ENCODE measurements around the gene AGO3. TPM values are rescaled to one million over a fixed set of nuclear protein-coding genes. Genes with fewer than 3 reads are reported as not detected.

The AGO3 gene
- total and polyA plus RNA-seq, 10 of the 15 experiments (the other 5 are each of a cell fraction or from before 2014, with no cell fraction given), result 3.9 to 35.2 (median 12.5) TPM

DNA sequence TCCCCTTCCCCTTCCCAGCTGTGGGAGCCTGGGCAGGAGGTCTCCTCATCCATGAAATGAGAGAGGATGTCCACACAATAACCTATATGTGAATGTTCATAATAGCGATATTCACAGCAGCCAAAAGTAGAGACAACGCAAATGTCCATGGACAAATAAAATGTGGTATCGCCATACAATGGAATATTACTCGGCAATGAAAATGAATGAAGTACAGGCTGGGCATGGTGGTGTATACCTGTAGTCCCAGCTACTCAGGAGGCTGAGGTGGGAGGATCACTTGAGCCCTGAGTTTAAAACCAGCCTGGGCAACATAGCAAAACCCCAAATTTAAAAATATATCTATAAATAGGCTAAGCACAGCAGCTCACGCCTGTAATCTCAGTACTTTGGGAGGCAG, 170.6 kb downstream of the AGO3 start:
- no peaks in the 10 kb centered on the region for H3K4me1 ChIP-seq (ENCODE audit: control insufficient read depth, insufficient read depth, low read length)
- ChIA-PET POLR2A (no interaction called here), CTCF (interaction anchor here (1.0 to 5.4 kb wide), 6 partner anchors 18 to 268 kb away, joined by 3 to 56 read pairs (median 11); partner anchors contain the start of gene TRAPPC3), RAD21 (ENCODE audit: unreplicated experiment) (interaction anchor here (0.7 to 2.3 kb wide), 5 partner anchors 17 to 184 kb away, joined by 3 to 12 read pairs (median 4); no protein-coding TSS in a partner anchor), SMC1A (ENCODE audit: uncharacterized antibody, unreplicated experiment) (interaction anchor here (0.9 to 2.5 kb wide), 6 partner anchors 33 to 184 kb away, joined by 4 to 16 read pairs (median 4); partner anchors contain the start of gene TRAPPC3)
- FAIRE-seq (no peak), DNase-seq (ENCODE audit: low read depth, low spot score) (no peak), ATAC-seq (no peak)
- TF ChIP-seq, protein P1, sequence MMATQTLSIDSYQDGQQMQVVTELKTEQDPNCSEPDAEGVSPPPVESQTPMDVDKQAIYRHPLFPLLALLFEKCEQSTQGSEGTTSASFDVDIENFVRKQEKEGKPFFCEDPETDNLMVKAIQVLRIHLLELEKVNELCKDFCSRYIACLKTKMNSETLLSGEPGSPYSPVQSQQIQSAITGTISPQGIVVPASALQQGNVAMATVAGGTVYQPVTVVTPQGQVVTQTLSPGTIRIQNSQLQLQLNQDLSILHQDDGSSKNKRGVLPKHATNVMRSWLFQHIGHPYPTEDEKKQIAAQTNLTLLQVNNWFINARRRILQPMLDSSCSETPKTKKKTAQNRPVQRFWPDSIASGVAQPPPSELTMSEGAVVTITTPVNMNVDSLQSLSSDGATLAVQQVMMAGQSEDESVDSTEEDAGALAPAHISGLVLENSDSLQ (IDR thresholded peaks at IDR 0.05), result no peak
- TF ChIP-seq KDM1A (IDR thresholded peaks at IDR 0.05; ENCODE audit: borderline replicate concordance) (no peak), POLR2AphosphoS2 (IDR thresholded peaks at IDR 0.05; ENCODE audit: low read depth, low read length) (no peak), GATAD2B (conservative IDR thresholded peaks at IDR 0.05; ENCODE audit: low read depth) (no peak), NFXL1 (IDR thresholded peaks at IDR 0.05; ENCODE audit: borderline replicate concordance) (no peak), HDAC2 (IDR thresholded peaks at IDR 0.05) (no peak), PAX5 (IDR thresholded peaks at IDR 0.05; ENCODE audit: borderline replicate concordance, low read depth, low read length) (no peak), MTA2 (IDR thresholded peaks at IDR 0.05; ENCODE audit: low read depth) (no peak), LARP7 (IDR thresholded peaks at IDR 0.05) (no peak), BCL11A (IDR thresholded peaks at IDR 0.05; ENCODE audit: low read depth, low read length) (no peak), CHD1 (IDR thresholded peaks at IDR 0.05; ENCODE audit: low read depth, low read length) (no peak), SIX5 (IDR thresholded peaks at IDR 0.05; ENCODE audit: low read depth, low read length, severe bottlenecking) (no peak), HDGF (IDR thresholded peaks at IDR 0.05) (no peak)
- intact Hi-C loops (cut with micrococcal nuclease; ENCODE audit: unreplicated experiment) (no loop called here), in situ Hi-C loops (cut with MboI) (loop anchor here (10.0 kb wide), 1 partner anchor 183 kb away; no protein-coding TSS in a partner anchor)
- H2AFZ ChIP-seq (ENCODE audit: control insufficient read depth, low read depth, low read length), result no peak overlapping the region
- H4K20me1 ChIP-seq (ENCODE audit: control insufficient read depth, insufficient read depth), result no peaks in the 10 kb centered on the region
- H3K4me2 ChIP-seq (ENCODE audit: control insufficient read depth, insufficient read depth), result no peak overlapping the region
- no peak overlapping the region for H3K4me3 ChIP-seq
- 80% methylated on average over 5 of the region's 5 CpGs for WGBS (ENCODE audit: insufficient coverage, insufficient replicate concordance, low lambda C conversion rate, missing lambda C conversion rate)
- H3K9ac ChIP-seq (ENCODE audit: control insufficient read depth, insufficient read depth, low read length), result no peak overlapping the region
- H3K9me3 ChIP-seq (replicated peaks; ENCODE audit: control insufficient read depth, insufficient read depth, low read length), result no peaks in the 10 kb centered on the region
- no peak overlapping the region for H3K27ac ChIP-seq (ENCODE audit: control insufficient read depth, insufficient read depth)
- no peaks in the 10 kb centered on the region for H3K27me3 ChIP-seq (replicated peaks in 1 of 2; ENCODE audit: control insufficient read depth in 2 of 2, insufficient read depth in 2 of 2, low read length in 1 of 2)
- H3K36me3 ChIP-seq (ENCODE audit: control insufficient read depth in 2 of 2, insufficient read depth in 2 of 2, low read length in 1 of 2), result no peaks in the 10 kb centered on the region
- no peaks in the 10 kb centered on the region for H3K79me2 ChIP-seq (ENCODE audit: control insufficient read depth, insufficient read depth, low read length)
- BruUV-seq (replicated peaks), result no TSS peak
